GM21367 (cell line): ENCODE results near the gene EIF4H.
"Not testable (repeated sequence)": the region's sequence is repeated elsewhere in the genome, so short reads cannot be mapped to it uniquely, and the experiment has no call there.

ENCODE experiments used
- ATAC-seq: cut with Tn5 transposase; IDR thresholded peaks from one replicate; pipeline ENCODE4 v1.9.1; 2021; ENCODE audit not compliant: unreplicated experiment

The EIF4H gene

GRCh38 chr7:74174606-74175082 is 488 bp downstream of the EIF4H start:
- ATAC-seq = peak; percentile 10

GRCh38 chr7:74175340-74175739 is 1.2 kb downstream of the EIF4H start:
- no peak for ATAC-seq

GRCh38 chr7:74176555-74176954 is 2.4 kb downstream of the EIF4H start:
- no peak for ATAC-seq

- ATAC-seq = no peak
Observed at GRCh38 chr7:74178632-74179031, 4.5 kb downstream of the EIF4H start.

- ATAC-seq = no peak
Observed at GRCh38 chr7:74179935-74180604, 5.9 kb downstream of the EIF4H start.

- ATAC-seq = no peak
Observed at GRCh38 chr7:74180866-74181265, 6.7 kb downstream of the EIF4H start.

- no peak for ATAC-seq
Observed at GRCh38 chr7:74181821-74182220, 7.7 kb downstream of the EIF4H start.

- no peak for ATAC-seq
Observed at GRCh38 chr7:74182453-74183090, 8.4 kb downstream of the EIF4H start.

GRCh38 chr7:74183142-74183541 is 9.0 kb downstream of the EIF4H start:
- ATAC-seq = no peak

GRCh38 chr7:74183653-74184450 is 9.7 kb downstream of the EIF4H start:
- ATAC-seq = no peak

- no peak for ATAC-seq
Observed at GRCh38 chr7:74185016-74185415, 10.9 kb downstream of the EIF4H start.

- ATAC-seq = no peak
Observed at GRCh38 chr7:74185636-74186035, 11.5 kb downstream of the EIF4H start.

GRCh38 chr7:74187915-74188675 is 13.9 kb downstream of the EIF4H start:
- ATAC-seq = no peak

- no peak for ATAC-seq
Observed at GRCh38 chr7:74190259-74190658, 16.1 kb downstream of the EIF4H start.

GRCh38 chr7:74191231-74191630 is 17.1 kb downstream of the EIF4H start:
- ATAC-seq = no peak

- ATAC-seq = no peak
Observed at GRCh38 chr7:74193054-74193453, 18.9 kb downstream of the EIF4H start.

GRCh38 chr7:74193913-74194312 is 19.8 kb downstream of the EIF4H start:
- no peak for ATAC-seq

- no peak for ATAC-seq
Observed at GRCh38 chr7:74194686-74195085, 20.5 kb downstream of the EIF4H start.

GRCh38 chr7:74195139-74195860 is 21.1 kb downstream of the EIF4H start:
- not testable (repeated sequence) for ATAC-seq

GRCh38 chr7:74195968-74196654 is 22.0 kb downstream of the EIF4H start:
- ATAC-seq = not testable (repeated sequence)
